ENCODE measurements around the gene MCM8.

Gene MCM8

GRCh38 chr20:5945963-5946362 is 4.5 kb upstream of the MCM8 start:
- DNase-seq (ENCODE audit: low read depth in 2 of 3, low spot score in 2 of 3) = no peak

- DNase-seq (ENCODE audit: low read depth in 2 of 3, low spot score in 2 of 3) = peak in 1 of 3 experiments; percentile 20
Measured at GRCh38 chr20:5947276-5947675, 3.2 kb upstream of the MCM8 start.

- no peak for DNase-seq (ENCODE audit: low read depth in 2 of 3, low spot score in 2 of 3)
Measured at GRCh38 chr20:5949943-5950270, 545 bp upstream of the MCM8 start.

- DNase-seq (ENCODE audit: low read depth in 2 of 3, low spot score in 2 of 3) = no peak
Measured at GRCh38 chr20:5967469-5967868, 17.0 kb downstream of the MCM8 start.

GRCh38 chr20:5968462-5968861 is 18.0 kb downstream of the MCM8 start:
- DNase-seq (ENCODE audit: low read depth in 2 of 3, low spot score in 2 of 3) = no peak

GRCh38 chr20:5969348-5969935 is 19.0 kb downstream of the MCM8 start:
- no peak for DNase-seq (ENCODE audit: low read depth in 2 of 3, low spot score in 2 of 3)

- no peak for DNase-seq (ENCODE audit: low read depth in 2 of 3, low spot score in 2 of 3)
Measured at GRCh38 chr20:5969940-5970339, 19.5 kb downstream of the MCM8 start.

- no peak for DNase-seq (ENCODE audit: low read depth in 2 of 3, low spot score in 2 of 3)
Measured at GRCh38 chr20:5970381-5970780, 19.9 kb downstream of the MCM8 start.

GRCh38 chr20:5971203-5971602 is 20.8 kb downstream of the MCM8 start:
- no peak for DNase-seq (ENCODE audit: low read depth in 2 of 3, low spot score in 2 of 3)

GRCh38 chr20:5973172-5973571 is 22.7 kb downstream of the MCM8 start:
- DNase-seq (ENCODE audit: low read depth in 2 of 3, low spot score in 2 of 3) = no peak

GRCh38 chr20:5973971-5974370 is 23.5 kb downstream of the MCM8 start:
- DNase-seq (ENCODE audit: low read depth in 2 of 3, low spot score in 2 of 3) = no peak

GRCh38 chr20:5974531-5974930 is 24.1 kb downstream of the MCM8 start:
- DNase-seq (ENCODE audit: low read depth in 2 of 3, low spot score in 2 of 3) = no peak

GRCh38 chr20:5975778-5976177 is 25.3 kb downstream of the MCM8 start:
- DNase-seq (ENCODE audit: low read depth in 2 of 3, low spot score in 2 of 3) = no peak

- no peak for DNase-seq (ENCODE audit: low read depth in 2 of 3, low spot score in 2 of 3)
Measured at GRCh38 chr20:5977223-5977622, 26.8 kb downstream of the MCM8 start.

- no peak for DNase-seq (ENCODE audit: low read depth in 2 of 3, low spot score in 2 of 3)
Measured at GRCh38 chr20:5977975-5978374, 27.5 kb downstream of the MCM8 start.

GRCh38 chr20:5979801-5980200 is 29.3 kb downstream of the MCM8 start:
- DNase-seq (ENCODE audit: low read depth in 2 of 3, low spot score in 2 of 3) = no peak

- no peak for DNase-seq (ENCODE audit: low read depth in 2 of 3, low spot score in 2 of 3)
Measured at GRCh38 chr20:5980720-5981538, 30.5 kb downstream of the MCM8 start.

GRCh38 chr20:5987383-5987782 is 36.9 kb downstream of the MCM8 start:
- no peak for DNase-seq (ENCODE audit: low read depth in 2 of 3, low spot score in 2 of 3)

GRCh38 chr20:5989539-5989938 is 39.1 kb downstream of the MCM8 start:
- no peak for DNase-seq (ENCODE audit: low read depth in 2 of 3, low spot score in 2 of 3)

- DNase-seq (ENCODE audit: low read depth in 2 of 3, low spot score in 2 of 3) = no peak
Measured at GRCh38 chr20:5990946-5991345, 40.5 kb downstream of the MCM8 start.

- DNase-seq (ENCODE audit: low read depth in 2 of 3, low spot score in 2 of 3) = no peak
Measured at GRCh38 chr20:5991623-5992441, 41.4 kb downstream of the MCM8 start.

GRCh38 chr20:5996765-5997164 is 46.3 kb downstream of the MCM8 start:
- no peak for DNase-seq (ENCODE audit: low read depth in 2 of 3, low spot score in 2 of 3)
